Erythroblast (primary cell): ENCODE data around the gene PDIA3.
"Not testable (repeated sequence)": the region's sequence is repeated elsewhere in the genome, so short reads cannot be mapped to it uniquely, and the experiment has no call there.

Experiments
- DNase-seq, 2 experiments: peaks; one replicate each; lab custom pipeline; 2025; lab: John Stamatoyannopoulos, UW
- GATA1 ChIP-seq: IDR thresholded peaks from 2 replicates; pipeline ENCODE4 v1.6.1; 2011; ENCODE audit warnings: low read depth, mild to moderate bottlenecking, control low read depth, low read length, moderate library complexity
- POLR2A ChIP-seq: IDR thresholded peaks from 2 replicates; pipeline ENCODE4 v1.6.1; 2011; ENCODE audit warnings: mild to moderate bottlenecking, low read length

The PDIA3 gene

DNA sequence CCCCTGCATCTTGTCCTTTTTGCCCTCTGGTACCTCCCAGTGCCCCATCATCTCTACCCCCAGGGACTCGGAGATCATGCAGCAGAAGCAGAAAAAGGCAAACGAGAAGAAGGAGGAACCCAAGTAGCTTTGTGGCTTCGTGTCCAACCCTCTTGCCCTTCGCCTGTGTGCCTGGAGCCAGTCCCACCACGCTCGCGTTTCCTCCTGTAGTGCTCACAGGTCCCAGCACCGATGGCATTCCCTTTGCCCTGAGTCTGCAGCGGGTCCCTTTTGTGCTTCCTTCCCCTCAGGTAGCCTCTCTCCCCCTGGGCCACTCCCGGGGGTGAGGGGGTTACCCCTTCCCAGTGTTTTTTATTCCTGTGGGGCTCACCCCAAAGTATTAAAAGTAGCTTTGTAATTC lies 47.4 kb downstream of the PDIA3 start:
- DNase-seq, result no peak
- TF ChIP-seq POLR2A (no peak), GATA1 (no peak)

- TF ChIP-seq GATA1, result no peak
- no peak for TF ChIP-seq POLR2A
These were observed 48.2 kb downstream of the PDIA3 start for GRCh38 chr15:43794269-43795037.

DNA sequence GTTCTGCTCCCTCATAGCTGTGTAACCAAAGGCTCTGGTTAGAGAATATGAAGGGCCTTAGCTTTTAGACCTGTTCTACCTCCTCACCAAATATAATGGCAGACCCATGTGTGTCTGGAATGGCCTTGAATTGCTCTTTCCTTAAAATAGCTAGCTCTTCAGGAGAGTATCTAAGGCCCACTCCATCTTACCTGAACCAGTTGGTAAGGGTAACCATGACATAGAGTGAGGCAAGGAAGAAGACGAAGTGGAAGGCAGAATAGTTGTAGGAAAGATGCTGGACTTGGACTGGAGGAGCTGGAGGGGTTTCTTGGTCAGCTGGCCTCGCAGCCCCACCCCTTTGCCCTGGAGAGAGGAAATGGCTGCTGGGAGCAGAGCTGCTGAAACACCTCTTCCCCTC lies 49.0 kb downstream of the PDIA3 start:
- TF ChIP-seq GATA1 (no peak), POLR2A (no peak)
- no peak for DNase-seq

More at GRCh38 chr15:43794269-43795037, 48.2 kb downstream of the PDIA3 start:
- peak in 1 of 2 experiments; percentile 27 for DNase-seq

GRCh38 chr15:43795997-43796396 lies 49.8 kb downstream of the PDIA3 start:
- DNase-seq, result no peak
- TF ChIP-seq GATA1 (no peak), POLR2A (no peak)

DNA sequence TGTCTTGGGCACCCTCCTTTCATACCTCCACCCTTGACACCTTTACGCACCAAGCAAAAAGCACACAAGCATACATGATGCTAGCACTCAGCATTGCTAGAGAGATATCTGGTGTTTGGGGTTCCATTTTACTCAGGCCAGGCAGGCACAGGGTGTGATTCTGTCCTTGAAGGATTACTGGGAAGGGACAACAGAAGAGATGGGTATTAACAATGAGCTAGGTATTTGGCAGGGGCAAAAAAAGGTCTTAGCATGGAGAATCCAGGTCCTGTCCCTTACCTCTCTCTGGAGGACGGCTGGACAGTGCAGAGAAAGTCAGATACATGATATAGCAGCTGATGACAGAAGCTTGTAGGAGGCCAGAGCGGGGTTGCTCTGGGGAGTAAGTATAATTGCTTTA lies 50.3 kb downstream of the PDIA3 start:
- no peak for TF ChIP-seq POLR2A
- TF ChIP-seq GATA1, result no peak

DNA sequence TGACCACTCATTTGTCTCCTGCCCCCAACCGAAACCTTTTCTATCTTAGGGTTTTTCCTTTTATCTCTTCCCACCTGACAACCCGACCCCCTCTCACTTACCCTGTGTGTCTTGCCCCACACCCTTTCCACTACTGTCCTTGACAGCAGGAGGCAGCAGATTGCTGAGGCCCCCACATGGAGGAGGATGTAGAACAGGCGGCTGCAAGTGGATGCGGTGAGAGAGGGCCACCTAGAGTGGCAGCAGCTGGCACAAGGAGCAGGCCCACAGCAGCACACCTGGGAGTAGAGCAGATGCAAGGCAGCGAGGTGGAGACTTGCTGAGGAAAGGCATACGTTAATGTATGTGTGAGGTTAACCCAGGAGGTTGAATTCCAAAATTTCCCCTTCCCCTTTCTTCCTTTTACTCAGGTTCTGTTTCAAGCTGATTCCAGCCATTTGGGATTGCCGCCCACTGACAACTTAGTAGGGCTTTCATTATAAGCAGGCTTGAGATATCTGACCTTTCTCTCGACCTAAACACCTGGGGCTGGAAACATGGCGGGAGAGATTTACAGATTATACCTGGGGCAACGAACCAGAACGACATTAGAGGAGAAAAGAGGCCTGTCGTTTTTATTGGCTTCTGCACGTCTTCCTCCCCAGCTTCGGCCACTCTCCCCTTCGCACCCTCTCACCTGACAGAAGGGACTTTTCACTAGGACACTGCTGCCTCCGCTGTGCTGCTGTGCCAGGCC lies 53.1 kb downstream of the PDIA3 start:
- DNase-seq, result peak in 1 of 2 experiments; percentile 47
- TF ChIP-seq POLR2A, result no peak
- no peak for TF ChIP-seq GATA1

More for the DNA sequence above, 50.3 kb downstream of the PDIA3 start:
- DNase-seq, result no peak

DNA sequence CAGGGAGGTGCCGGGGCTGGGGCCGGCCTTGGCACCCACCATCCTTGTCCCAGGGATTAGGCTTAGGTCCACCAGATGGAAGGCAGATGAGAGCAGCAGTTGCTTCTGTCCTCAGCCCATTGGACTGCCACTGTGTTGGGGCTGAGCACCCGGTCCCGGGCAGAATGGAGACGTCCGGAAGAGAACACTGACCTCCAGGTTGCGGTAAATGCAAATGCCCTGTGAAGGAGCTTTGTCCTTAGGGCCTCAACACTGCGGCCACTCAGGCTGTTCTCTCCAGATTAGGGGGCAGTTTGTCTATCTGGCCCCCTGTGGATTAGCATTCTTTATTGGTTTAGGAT lies 53.7 kb downstream of the PDIA3 start, which contains the start of gene SERINC4:
Gene SERINC4 (minus strand): TSS at position 276 of the 341 bp plus-strand sequence. CDS start 234 bp downstream, at position 42.
- TF ChIP-seq POLR2A (no peak), GATA1 (no peak)
- no peak for DNase-seq

DNA sequence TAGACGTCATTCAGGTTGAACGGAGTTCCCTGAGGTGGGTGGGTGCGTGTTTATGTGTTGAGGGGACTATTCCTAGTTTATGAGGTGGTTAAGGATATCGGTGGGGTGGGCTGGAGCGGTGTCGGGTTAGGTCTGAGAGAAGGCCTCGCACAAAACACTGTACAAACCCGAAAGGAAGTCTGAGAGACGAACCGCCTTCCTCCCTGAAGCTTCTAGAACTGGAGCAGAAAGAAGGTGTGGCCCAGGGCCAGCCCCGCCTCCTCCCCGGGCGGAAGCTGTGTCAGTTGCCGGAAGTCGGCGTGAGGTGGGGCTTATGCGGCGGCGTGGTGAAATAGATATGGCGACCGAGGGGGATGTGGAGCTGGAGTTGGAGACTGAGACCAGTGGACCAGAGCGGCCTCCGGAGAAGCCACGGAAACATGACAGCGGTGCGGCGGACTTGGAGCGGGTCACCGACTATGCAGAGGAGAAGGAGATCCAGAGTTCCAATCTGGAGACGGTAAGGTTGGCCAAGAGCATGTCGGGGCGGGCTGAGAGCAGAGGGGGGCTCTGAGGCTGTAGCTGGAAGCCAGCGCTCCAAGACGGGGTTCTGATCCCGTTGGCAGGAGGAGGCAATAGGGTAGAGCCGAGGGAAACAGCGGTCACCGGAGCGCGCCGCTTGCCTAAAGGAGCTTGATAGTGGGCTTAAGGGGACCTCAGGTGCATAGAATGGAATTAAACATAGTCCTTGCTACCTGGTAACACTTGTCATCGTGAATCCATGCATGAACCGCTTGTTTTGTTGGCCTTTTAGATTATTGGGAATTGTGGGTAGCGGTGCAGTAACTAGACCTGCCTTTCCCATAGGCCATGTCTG lies 54.3 kb downstream of the PDIA3 start, which contains the start of gene HYPK:
Gene HYPK (plus strand): TSS at position 314 of the 856 bp plus-strand sequence. CDS start 24 bp downstream, at position 338.
- peak; percentile 91 to 93 for DNase-seq
- peak; percentile 85 for TF ChIP-seq POLR2A
- no peak for TF ChIP-seq GATA1

- DNase-seq, result not testable (repeated sequence)
These were observed 56.4 kb downstream of the PDIA3 start for GRCh38 chr15:43802676-43803075.

DNA sequence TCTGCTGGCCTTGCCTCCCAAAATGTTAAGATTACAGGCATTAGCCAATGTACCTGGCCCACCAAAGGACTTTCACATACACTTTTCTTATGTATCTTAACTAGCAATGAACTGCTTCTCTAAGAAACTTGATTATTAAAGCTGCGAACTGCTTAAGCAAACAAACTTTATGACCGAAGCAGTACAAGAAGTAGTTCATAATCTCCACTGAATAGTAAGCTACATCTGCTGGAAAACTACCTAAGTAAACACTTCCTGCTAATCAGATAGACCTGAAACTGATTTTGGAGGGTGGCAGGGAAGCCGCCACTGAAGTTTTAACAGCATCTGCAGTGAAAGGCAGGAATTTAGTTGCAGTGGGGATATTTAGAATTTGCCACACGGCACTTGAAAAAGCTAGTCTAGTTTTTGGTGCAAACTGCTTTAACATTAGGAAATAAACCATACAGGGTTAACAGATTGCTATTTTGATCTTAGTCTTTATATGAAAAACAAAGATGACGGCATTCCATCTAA lies 62.3 kb downstream of the PDIA3 start:
- no peak for TF ChIP-seq POLR2A
- no peak for TF ChIP-seq GATA1
- DNase-seq, result no peak

GRCh38 chr15:43808960-43809678 lies 62.9 kb downstream of the PDIA3 start:
- TF ChIP-seq POLR2A, result no peak
- no peak for TF ChIP-seq GATA1
- DNase-seq, result no peak

DNA sequence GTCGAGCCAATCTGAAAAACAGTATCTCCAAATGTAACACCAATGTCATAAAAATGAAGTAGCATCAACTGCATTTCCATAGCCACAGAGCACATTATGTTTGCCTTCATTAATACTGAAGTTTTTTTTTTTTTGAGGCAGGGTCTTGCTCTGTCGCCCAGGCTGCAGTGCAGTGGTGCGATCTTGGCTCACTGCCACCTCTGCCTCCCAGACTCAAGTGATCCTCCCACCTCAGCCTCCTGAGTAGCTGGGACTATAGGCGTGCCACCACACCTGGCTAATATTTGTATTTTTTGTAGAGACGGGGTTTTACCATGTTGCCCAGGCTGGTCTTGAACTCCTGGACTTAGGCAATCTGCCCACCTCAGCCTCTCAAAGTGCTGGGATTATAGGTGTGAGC lies 68.8 kb downstream of the PDIA3 start:
- DNase-seq, result not testable (repeated sequence)

- TF ChIP-seq POLR2A (no peak), GATA1 (no peak)
- DNase-seq, result no peak
These were observed 75.3 kb downstream of the PDIA3 start for GRCh38 chr15:43821505-43821904.
